ENCODE measurements around the gene LIN28B.

The LIN28B gene

DNA sequence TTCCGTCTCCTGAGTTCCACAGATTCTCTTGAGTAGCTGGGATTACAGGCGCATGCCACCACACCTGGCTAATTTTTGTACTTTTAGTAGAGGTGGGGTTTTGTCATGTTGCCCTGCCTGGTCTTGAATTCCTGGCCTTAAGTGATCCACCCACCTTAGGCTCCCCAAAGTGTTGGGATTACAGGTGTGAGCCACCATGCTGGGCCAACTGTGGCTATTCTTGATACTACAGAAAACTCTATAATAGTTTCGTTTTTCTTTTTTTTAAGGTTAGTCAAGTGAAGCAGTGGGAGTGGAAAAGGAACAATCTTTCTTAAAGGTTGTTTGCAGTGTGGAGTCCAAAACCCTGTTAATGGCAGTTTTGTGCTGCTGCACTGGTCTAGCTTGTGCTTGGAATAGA, 138.2 kb downstream of the LIN28B start:
- Histone ChIP-seq H2AFZ (no peak overlapping the region), H3K27me3 (ENCODE audit: control insufficient read depth, insufficient read depth, low read length) (no peaks in the 10 kb centered on the region), H3K4me1 (no peaks in the 10 kb centered on the region), H3K4me2 (ENCODE audit: low read length) (no peak overlapping the region), H3K4me3 (ENCODE audit: low read depth, low read length) (no peak overlapping the region), H3K36me3 (ENCODE audit: control insufficient read depth, insufficient read depth, low read length) (no peaks in the 10 kb centered on the region), H3K9ac (no peak overlapping the region), H3K9me3 (ENCODE audit: control insufficient read depth, low read length) (no peaks in the 10 kb centered on the region), H3K27ac (no peak overlapping the region), H3K79me2 (no peaks in the 10 kb centered on the region)
- TF ChIP-seq, protein P1, sequence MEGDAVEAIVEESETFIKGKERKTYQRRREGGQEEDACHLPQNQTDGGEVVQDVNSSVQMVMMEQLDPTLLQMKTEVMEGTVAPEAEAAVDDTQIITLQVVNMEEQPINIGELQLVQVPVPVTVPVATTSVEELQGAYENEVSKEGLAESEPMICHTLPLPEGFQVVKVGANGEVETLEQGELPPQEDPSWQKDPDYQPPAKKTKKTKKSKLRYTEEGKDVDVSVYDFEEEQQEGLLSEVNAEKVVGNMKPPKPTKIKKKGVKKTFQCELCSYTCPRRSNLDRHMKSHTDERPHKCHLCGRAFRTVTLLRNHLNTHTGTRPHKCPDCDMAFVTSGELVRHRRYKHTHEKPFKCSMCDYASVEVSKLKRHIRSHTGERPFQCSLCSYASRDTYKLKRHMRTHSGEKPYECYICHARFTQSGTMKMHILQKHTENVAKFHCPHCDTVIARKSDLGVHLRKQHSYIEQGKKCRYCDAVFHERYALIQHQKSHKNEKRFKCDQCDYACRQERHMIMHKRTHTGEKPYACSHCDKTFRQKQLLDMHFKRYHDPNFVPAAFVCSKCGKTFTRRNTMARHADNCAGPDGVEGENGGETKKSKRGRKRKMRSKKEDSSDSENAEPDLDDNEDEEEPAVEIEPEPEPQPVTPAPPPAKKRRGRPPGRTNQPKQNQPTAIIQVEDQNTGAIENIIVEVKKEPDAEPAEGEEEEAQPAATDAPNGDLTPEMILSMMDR (IDR thresholded peaks at IDR 0.05): no peak

DNA sequence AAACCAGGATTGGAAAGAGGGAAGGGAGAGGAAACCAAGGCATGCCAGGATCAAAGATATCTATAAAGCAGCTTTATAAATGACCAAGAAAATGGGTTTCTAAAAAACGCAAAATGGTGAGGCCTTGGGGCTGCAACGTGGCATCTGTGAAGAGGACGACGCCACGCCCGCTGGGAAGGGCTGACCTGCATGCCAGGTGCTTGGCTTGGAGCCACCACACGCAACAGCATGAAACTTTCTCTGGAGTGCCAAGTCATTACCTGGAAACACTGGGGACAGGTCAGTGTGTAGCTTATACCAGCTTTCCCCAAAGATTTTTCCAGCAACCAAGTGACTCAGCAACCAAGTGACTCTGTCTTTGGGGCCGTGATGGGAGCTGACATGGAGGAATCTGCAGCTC, 140.4 kb downstream of the LIN28B start:
- Histone ChIP-seq H3K9ac (no peak overlapping the region), H2AFZ (no peak overlapping the region), H3K79me2 (no peaks in the 10 kb centered on the region), H3K4me3 (ENCODE audit: low read depth, low read length) (no peak overlapping the region), H3K4me2 (ENCODE audit: low read length) (no peak overlapping the region), H3K27me3 (ENCODE audit: control insufficient read depth, insufficient read depth, low read length) (no peaks in the 10 kb centered on the region), H3K4me1 (no peaks in the 10 kb centered on the region), H3K9me3 (ENCODE audit: control insufficient read depth, low read length) (no peaks in the 10 kb centered on the region), H3K36me3 (ENCODE audit: control insufficient read depth, insufficient read depth, low read length) (no peaks in the 10 kb centered on the region), H3K27ac (no peak overlapping the region)
- TF ChIP-seq, protein P1 (IDR thresholded peaks at IDR 0.05): no peak

GRCh38 chr6:105099371-105099770, 142.5 kb downstream of the LIN28B start:
- Histone ChIP-seq H3K36me3 (ENCODE audit: control insufficient read depth, insufficient read depth, low read length) (no peaks in the 10 kb centered on the region), H3K4me2 (ENCODE audit: low read length) (no peak overlapping the region), H3K79me2 (no peaks in the 10 kb centered on the region), H3K4me3 (ENCODE audit: low read depth, low read length) (no peak overlapping the region), H3K27ac (no peak overlapping the region), H3K9ac (no peak overlapping the region), H2AFZ (no peak overlapping the region), H3K27me3 (ENCODE audit: control insufficient read depth, insufficient read depth, low read length) (no peaks in the 10 kb centered on the region), H3K4me1 (no peaks in the 10 kb centered on the region), H3K9me3 (ENCODE audit: control insufficient read depth, low read length) (no peaks in the 10 kb centered on the region)
- TF ChIP-seq, protein P1 (IDR thresholded peaks at IDR 0.05): no peak

- TF ChIP-seq, protein P1 (IDR thresholded peaks at IDR 0.05): no peak
- H3K79me2 ChIP-seq: no peaks in the 10 kb centered on the region
- H3K9ac ChIP-seq: no peak overlapping the region
- no peak overlapping the region for H3K4me2 ChIP-seq (ENCODE audit: low read length)
- no peaks in the 10 kb centered on the region for H3K27me3 ChIP-seq (ENCODE audit: control insufficient read depth, insufficient read depth, low read length)
- no peak overlapping the region for H2AFZ ChIP-seq
- H3K27ac ChIP-seq: no peak overlapping the region
- no peaks in the 10 kb centered on the region for H3K36me3 ChIP-seq (ENCODE audit: control insufficient read depth, insufficient read depth, low read length)
- no peaks in the 10 kb centered on the region for H3K9me3 ChIP-seq (ENCODE audit: control insufficient read depth, low read length)
- no peaks in the 10 kb centered on the region for H3K4me1 ChIP-seq
- H3K4me3 ChIP-seq (ENCODE audit: low read depth, low read length): no peak overlapping the region
Observed at GRCh38 chr6:105102186-105102585, 145.3 kb downstream of the LIN28B start.

DNA sequence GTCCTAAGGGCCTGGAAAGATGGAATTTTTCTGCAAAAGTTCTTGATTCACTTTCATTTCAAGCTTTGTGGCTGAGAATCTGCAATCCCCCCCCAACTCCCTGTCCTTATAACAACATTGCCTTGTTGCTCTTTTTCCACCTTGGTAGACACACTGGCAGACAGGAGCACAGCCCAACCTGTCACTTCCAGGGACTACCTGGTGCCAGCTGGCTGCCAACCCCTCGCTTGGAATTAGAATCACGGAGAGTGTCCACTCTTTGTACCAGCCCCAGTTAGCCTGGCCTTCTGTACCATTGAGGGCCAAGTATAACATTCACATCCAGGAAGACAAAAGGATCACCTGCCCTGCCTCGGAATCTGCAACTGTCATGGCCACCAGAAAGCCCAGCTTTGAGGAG, 148.2 kb downstream of the LIN28B start:
- Histone ChIP-seq H3K4me3 (ENCODE audit: low read depth, low read length) (no peak overlapping the region), H3K36me3 (ENCODE audit: control insufficient read depth, insufficient read depth, low read length) (no peaks in the 10 kb centered on the region), H3K4me1 (no peaks in the 10 kb centered on the region), H3K27ac (no peak overlapping the region), H3K79me2 (no peaks in the 10 kb centered on the region), H3K27me3 (ENCODE audit: control insufficient read depth, insufficient read depth, low read length) (no peaks in the 10 kb centered on the region), H3K4me2 (ENCODE audit: low read length) (no peak overlapping the region), H3K9ac (no peak overlapping the region), H2AFZ (no peak overlapping the region), H3K9me3 (ENCODE audit: control insufficient read depth, low read length) (no peaks in the 10 kb centered on the region)
- TF ChIP-seq, protein P1 (IDR thresholded peaks at IDR 0.05): no peak

All from parathyroid adenoma (tissue), 2 donors.